GM06990 (cell line): Measurements from ENCODE around the gene MFAP2.

ENCODE experiments used
- DNase-seq: peaks from one replicate; pipeline ENCODE4 v3.0.0-alpha.2; 2011; ENCODE audit not compliant: insufficient read length; ENCODE audit errors: extremely low read depth
- H3K27me3 ChIP-seq: replicated peaks from 2 replicates; pipeline ENCODE4 v1.6.0; 2011; ENCODE audit warnings: low read length; ENCODE audit not compliant: control insufficient read depth, insufficient read depth
- H3K36me3 ChIP-seq: 2 replicates; pipeline ENCODE4 v1.5.1; 2011; ENCODE audit warnings: low read length; ENCODE audit not compliant: control insufficient read depth, insufficient read depth
- H3K4me3 ChIP-seq: replicated peaks from 2 replicates; pipeline ENCODE4 v1.5.1; 2011; ENCODE audit warnings: low read depth, mild to moderate bottlenecking, control low read depth, low read length
- CTCF ChIP-seq: IDR thresholded peaks from 2 replicates; pipeline ENCODE4 v1.5.1; 2011; ENCODE audit warnings: low read length, control low read depth, mild to moderate bottlenecking, inconsistent platforms; ENCODE audit not compliant: insufficient read depth, poor library complexity, severe bottlenecking

Gene MFAP2

GRCh38 chr1:16980473-16981268 is at the start of gene MFAP2:
Gene MFAP2, minus strand, starts transcription at chr1:16980620. Its CDS starts 2,347 bp downstream, at chr1:16978273.
- DNase-seq = no peak
- no peaks in the 10 kb centered on the region; the same call in 1 of the 2 replicates for H3K27me3 ChIP-seq
- H3K4me3 ChIP-seq = no peak within 1 kb of the TSS
- TF ChIP-seq CTCF = no peak
- H3K36me3 ChIP-seq = no peaks in the 10 kb centered on the region

- peaks cover 30% of the 10 kb centered on the region for H3K36me3 ChIP-seq
- H3K4me3 ChIP-seq = no peak overlapping the region
- H3K27me3 ChIP-seq = no peaks in the 10 kb centered on the region
- TF ChIP-seq CTCF = no peak
- DNase-seq = no peak
Measured at GRCh38 chr1:17030206-17030605, 49.8 kb upstream of the MFAP2 start.

GRCh38 chr1:17028662-17029188 is 48.3 kb upstream of the MFAP2 start:
- Histone ChIP-seq H3K4me3 (no peak overlapping the region), H3K27me3 (no peaks in the 10 kb centered on the region), H3K36me3 (peaks cover 33% of the 10 kb centered on the region)
- no peak for TF ChIP-seq CTCF
- no peak for DNase-seq

GRCh38 chr1:17027900-17028299 is 47.5 kb upstream of the MFAP2 start:
- no peaks in the 10 kb centered on the region for H3K27me3 ChIP-seq
- H3K36me3 ChIP-seq = peaks cover 32% of the 10 kb centered on the region
- no peak overlapping the region for H3K4me3 ChIP-seq
- no peak for TF ChIP-seq CTCF
- no peak for DNase-seq

GRCh38 chr1:17027403-17027802 is 47.0 kb upstream of the MFAP2 start:
- peaks cover 32% of the 10 kb centered on the region for H3K36me3 ChIP-seq
- no peaks in the 10 kb centered on the region for H3K27me3 ChIP-seq
- no peak for DNase-seq
- H3K4me3 ChIP-seq = no peak overlapping the region
- TF ChIP-seq CTCF = no peak
